Stimulated activated CD4-positive, alpha-beta T cell treated with anti-CD3 and anti-CD28 coated beads, Interleukin-1b, Interleukin-23, amount 100 ng/mL, for 4 hours (primary cell): Measurements from ENCODE around the gene LENG9.
A peak's percentile ranks its signal among the peaks of the same experiment; 100 is the strongest.

ENCODE experiments used
- DNase-seq, 2 donors: peaks; one replicate each; pipeline ENCODE4 v3.0.0-alpha.2; 2020; ENCODE audit warnings: low read depth in 2 of 2

The LENG9 gene

DNA sequence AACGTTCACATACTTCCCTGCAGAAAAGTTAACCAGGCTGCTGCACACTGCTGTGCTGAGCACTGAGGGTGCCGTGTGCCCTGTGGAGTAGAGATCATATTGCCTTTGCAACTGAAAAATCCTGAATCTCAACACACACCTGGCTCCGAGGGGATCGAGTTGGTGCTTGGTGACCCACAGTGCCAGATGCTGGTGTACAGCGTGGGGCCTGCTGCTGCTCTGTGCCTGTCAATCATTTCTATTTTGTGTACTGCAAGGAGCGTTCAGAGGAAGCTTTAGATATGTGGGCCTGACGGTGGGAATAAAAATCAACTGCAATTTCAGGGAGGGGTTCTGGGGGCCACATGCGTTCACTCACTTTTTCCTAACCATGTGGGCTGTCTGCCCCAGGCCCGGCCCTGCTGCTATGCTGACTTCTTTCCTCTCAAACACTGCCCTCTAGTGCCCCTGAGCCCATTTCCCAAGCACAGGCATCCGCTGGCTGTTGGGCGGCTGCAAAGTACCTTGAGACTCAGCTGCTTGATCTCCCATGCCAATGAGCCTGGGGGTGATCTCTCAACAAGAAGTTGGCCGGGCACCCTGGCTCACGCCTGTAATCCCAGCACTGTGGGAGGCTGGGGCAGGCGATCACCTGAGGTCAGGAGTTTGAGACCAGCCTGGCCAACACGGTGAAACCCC, 24.3 kb downstream of the LENG9 start:
- no peak for DNase-seq

DNA sequence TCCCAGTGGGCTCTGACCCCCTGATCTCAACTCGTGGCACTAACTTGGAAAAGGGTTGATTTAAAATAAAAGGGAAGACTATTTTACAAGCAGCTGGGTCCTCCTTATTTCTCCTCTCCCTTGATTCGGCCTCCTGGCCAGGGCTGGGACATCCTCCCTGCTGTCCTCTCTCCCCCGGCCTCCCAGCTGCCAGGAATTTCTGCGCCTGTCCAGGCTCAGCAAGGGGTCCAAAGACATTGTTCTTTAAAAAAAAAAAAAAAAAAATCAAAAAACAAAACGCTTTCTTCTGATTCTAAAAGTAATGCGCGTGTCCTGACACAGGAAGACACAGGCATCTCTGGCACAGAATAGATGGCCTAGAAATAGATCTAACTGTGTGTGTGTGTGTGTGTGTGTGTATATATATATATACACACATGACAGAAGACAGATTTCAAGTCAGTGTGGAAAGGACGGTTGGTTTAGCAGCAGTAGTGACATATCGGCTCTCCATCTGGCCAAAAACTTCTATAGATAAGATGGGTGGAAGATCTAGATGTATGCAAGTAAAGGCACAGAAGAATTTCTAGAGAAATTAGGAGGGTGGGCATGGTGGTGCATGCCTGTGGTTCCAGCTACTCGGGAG, 26.8 kb downstream of the LENG9 start:
- DNase-seq = no peak

DNA sequence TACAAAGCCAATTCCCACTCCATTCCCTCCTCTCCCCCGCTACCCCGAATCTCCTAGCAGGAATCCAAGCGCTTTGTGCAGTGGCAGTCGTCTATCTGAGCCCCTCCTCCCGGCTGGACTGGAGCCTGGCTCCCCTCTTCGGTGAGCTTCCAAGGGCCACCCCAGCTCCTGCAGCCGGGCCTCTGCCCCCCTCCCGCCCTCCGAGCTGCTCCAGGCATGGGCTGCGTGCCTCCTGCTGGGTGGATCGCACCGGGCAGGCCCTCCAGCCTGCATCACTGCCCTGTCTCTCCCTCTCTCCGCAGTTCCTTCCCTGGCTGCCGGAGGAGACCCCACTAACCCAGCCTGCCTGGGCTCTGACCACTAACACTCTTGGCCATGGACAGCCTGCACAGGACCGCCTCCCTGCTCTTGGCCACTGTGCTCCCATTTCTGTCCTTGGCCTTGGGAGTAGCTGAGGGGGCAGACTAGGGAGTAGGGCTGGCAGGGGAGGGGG, 27.5 kb downstream of the LENG9 start:
- DNase-seq = no peak

DNA sequence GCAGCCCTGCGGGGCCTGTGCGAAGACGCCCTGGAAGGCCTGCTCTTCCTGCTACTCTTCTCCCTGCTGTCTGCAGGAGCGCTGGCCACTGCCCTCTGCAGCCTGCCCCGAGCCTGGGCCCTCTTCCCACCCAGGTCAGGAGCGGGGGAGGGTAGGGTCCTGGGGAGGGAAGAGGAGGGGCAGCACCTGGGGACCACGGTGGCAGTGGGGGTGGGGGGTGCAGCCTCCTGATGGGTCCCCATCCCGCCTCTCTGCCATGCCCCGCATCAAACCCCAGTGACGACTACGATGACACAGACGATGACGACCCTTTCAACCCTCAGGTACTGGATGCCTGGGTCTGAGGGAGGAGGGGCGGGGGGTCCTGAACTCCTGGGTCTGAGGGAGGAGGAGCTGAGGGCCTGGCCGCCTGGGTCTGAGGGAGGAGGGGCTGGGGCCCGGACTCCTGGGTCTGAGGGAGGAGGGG, 28.0 kb downstream of the LENG9 start:
- no peak for DNase-seq

DNA sequence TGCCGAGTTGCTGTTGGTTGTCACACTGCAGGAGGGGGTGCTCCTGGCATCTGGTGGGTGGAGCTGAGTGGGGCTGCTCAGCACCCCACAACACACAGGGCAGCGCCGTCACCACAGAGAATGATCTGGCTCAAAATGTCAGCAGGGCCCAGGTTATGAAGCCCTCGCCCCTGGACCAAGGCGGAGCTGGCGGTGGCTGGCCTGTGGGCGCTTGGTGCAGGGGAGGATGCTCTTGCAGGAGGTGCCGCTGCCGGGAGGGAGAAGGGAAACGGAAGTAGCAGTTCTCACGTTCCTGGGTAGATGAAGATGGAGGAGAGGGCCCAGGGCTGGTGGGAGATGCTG, 28.7 kb downstream of the LENG9 start:
- no peak for DNase-seq

DNA sequence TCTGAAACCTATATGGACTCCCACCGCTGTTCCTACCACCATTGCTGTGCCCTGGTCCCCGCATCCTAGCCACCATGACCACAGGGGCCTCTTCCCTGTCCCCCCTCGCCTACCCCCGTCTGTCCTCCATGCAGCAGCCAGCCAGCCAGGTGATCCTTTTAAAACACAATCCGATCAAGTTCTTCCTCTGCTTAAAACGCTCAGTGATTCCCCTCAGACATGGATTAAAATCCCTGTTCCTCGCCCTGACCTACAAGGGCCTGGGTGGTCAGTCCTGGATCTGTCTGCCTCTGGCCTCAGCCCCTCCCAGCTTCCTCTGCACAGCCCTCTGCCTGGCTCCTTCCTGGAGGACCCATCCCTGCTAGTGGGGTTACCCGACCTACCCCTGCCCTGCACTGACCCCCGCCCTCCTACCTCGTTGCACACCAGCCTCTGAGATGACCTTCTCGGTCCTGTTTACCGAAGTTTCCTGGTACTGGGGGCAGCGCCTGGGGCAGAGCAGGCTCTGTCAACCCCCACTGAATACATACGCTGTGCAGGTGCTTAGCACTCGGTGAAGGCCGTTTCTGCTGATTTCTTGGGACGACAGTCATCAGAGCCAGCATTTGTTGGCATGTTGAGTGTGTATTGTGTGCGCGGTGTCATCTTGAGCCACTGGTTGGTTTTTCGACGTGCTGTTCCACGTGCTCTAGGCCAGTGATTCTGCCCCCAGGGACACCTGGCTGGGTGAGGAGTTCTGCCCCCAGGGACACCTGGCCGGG, 29.3 kb downstream of the LENG9 start:
- no peak for DNase-seq

DNA sequence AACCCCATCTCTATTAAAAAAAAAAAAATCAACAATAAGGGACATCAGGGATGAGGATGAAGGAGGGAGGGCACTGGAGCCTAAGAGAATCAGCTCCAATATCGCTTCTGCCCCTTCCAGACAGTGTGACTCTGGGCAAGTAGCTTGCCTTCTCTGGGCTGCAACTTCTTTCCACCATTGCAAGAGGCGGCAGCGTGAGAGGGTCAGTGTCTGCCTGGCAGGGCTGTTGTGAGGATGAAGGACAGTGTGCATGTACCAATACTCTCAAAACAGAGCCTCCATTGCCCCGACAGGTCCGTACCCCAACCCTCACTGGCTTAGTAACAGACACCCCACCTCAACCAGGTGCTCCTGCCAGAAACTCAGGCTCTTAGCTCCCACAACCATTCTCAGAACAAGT, 29.9 kb downstream of the LENG9 start:
- DNase-seq = no peak

DNA sequence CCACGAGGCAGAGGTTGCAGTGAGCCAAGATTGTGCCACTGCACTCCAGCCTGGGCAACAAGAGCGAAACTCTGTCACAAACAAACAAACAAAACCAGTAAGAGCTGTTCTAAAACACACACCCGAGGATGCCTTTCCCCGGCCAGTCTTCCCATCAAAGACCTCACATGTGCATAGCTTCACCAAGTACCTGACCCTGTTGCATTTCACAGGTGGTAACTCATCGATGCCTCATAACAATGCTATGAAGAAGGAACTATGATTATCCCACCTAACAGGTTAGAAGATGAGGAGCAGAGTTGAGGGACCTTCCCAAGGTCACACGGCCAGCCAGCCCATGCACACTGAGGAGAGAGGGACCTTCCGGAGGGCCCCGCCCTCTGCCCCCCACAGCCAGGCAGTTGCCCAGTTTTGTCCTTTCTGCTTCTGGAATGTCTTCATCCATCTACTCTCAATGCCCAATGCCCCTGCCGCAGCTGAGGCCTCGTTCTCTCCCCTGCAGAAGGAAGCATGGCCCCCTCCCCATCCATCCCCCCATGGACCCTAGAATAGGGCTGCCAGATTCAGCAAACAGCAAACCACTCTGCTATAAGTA, 31.3 kb downstream of the LENG9 start:
- no peak for DNase-seq

DNA sequence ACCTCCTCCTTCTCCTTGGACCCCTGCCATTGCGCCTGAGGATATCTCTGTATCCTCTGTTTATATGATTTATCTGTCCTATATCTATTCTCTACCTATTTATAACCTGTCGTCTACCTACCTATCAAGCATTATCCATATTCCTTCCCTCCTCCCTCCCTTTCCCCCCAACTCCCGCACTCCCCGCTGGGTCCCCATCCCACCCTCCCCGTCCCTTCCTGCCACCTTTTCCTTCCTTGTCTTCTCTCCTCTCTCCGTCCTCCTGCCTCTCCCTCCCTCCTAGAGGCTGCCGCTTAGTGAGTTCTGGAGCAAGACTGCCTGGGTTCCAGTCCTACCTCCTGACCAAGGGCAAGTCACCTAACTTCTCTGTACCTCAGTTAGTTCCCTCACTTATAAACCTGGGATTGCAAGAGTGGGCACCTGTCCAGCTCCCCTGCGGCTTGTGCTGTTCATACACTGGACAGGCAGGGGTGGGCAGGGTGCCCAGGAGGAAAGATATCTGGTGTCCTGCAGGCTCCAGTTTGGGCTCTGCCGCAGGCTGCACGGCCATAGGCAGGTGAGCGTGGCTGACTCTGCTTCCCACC, 32.2 kb downstream of the LENG9 start:
- no peak for DNase-seq

DNA sequence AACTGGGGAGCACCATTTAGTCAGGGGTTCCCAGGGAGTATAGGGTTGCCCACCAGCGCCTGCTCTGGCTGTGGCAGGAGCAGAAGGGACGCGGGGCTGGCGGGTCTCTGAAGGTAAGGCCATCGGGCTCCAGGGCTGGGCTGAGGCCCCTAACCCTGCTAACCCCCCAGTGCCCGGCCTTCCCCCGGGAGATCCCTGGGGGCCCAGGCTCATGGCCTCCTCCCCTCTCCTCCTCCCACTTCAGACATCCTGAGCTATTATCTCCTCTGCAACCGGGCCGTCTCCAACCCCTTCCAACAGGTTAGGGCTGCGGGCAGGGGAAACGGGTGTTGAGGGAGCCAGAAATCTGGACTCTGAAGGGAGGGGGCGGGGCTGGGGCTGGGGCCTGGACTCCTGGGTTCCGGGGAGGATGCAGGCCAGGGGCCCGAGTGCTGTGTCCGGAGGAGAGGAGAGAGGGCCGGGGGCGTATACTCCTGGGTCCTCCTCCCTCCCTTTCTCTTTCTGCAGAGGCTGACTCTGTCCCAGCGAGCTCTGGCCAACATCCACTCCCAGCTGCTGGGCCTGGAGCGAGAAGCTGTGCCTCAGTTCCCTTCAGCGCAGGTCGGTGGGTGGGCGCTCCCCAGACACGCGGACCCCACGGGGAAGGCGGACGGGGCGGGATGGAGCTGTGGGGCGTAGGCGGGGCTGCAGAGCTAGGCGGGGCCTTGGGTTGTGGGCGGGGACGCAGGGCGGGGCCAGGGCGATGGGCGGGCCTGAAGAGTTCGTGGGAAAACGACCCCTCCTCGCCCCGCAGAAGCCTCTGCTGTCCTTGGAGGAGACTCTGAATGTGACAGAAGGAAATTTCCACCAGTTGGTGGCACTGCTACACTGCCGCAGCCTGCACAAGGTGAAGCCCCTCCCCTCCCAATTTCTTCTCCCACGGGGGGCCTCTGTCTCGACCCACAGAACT, 33.0 kb downstream of the LENG9 start:
- peak; percentile 34 to 49 for DNase-seq

DNA sequence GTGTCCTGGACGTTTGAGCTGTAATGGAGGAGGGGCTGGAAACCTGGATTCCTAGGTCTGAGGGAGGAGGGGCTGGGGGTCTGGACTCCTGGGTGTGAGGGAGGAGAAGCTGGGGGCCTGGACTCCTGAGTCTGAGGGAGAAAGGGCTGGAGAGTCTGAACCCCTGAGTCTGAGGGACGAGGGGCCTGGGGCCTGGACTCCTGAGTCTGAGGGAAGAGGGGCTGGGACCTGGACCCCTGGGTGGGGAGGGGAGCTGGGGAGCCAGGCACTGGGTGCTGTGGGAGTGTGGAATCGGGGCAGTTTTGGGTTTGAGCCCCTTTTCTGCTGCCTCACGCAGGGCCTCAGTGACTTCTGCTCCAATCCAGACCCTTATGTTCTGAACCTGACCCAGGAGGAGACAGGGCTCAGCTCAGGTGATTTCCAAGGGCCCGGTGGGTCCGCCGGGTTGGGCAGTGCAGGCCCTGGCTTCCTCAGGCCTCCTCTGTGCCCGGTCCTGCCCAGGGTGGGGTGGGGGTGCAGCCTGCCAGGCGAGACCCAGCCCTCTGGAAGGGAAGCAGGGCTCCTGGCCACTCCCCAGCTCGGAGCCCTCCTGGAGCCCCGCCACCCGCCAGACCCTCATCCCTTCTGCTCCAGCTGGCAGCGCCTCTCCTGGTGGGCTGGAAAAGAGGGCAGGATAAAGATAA, 33.9 kb downstream of the LENG9 start:
- DNase-seq = no peak

DNA sequence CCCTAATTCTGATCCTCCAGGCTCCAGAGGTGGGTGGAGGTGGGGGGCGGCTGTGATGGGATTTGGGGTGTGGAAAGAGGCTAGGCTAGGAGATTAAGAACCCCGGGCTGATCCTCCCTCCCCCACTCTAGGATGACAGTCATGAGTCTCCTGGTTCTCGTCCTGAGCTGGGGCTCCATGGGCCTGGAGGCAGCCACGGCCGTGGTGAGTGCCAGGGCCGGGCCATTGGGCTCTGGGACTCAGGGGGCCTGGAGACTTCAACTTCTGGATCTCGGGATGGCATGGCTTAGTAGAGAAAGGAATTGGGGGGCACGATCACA, 34.4 kb downstream of the LENG9 start:
- no peak for DNase-seq

DNA sequence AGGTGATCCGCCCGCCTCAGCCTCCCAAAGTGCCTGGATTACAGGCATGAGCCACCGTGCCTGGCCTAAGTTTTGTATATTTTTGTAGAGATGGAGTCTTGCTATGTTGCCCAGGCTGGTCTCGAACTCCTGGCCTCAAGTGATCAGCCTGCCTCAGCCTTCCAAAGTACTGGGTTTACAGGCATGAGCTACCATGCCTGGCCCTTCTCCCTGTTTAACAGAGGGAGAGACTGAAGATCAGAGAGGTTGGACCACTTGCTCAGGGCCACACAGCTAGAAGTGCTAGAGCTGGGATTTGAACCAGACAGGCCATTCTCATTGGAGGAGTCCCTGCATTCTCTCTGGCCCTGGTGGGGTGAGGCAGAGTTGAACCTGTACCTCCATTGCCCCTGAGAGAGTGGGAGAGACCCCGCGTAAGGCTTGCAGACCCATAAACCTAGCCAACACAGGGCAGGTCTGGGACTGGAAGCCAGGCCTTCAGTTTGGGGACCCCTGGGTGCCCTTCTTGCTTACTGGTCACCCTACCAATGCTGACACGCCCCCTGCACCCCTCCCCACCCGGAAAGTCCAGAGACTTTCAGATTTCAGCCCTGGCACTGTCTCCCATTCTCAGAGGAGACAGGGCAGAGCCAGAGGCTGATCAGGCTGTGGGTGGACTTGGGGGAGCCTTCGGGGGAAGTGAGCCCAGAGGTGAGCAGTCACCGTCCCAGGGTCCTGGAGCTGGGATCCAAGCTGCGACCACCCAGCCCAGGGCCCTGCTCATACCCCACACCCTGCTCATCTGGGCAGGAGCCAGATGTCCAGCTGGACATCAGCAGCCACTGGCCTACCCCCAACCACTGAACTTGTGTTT, 35.0 kb downstream of the LENG9 start:
- no peak for DNase-seq

DNA sequence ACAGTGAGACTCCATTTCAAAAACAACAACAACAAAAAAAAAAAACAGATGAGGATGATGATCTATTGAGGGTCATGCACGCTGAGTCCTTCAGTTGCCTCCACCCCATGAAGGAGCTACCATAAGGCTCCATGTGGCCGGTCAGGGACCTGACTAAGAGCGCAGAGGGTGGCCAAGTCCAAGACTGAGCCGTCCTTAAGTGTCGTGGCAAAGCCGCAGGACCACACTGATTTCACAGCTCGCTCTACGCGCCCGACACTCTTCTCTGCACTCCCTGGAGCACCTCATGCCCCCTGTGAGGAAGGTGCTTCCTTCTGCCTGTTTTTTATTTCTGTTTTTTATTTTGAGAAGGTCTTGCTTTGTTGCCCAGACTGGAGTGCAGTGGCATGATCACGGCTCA, 36.0 kb downstream of the LENG9 start:
- no peak for DNase-seq

DNA sequence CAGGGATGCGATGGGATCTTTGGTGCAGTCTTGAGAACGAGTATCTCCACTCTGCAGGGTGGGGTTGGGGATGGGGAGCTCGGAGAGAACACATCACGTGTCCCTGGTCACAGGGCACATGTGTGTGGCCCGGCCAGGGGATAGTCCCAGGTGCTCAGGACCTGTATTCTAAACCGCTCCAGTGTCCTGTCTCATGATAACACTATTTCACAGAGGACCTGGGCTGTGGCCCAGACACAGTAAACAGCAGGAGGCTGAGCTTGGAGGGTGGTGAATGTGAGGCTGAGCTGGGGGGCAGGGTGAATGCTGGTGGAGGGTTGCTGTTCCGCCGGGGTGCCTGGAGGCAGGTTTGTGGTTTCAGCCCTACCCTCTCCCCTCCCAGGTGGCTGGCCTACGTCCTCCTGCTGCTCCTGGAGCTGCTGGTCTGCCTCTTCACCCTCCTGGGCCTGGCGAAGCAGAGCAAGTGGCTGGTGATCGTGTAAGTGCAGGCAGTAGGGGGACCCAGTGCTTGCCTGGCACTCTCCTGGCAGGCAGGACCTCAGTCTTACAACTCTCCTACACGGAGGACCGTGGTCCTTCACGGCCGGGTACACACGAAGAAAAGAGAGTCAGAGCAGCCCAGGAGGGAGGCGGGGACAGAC, 37.2 kb downstream of the LENG9 start:
- DNase-seq = no peak

DNA sequence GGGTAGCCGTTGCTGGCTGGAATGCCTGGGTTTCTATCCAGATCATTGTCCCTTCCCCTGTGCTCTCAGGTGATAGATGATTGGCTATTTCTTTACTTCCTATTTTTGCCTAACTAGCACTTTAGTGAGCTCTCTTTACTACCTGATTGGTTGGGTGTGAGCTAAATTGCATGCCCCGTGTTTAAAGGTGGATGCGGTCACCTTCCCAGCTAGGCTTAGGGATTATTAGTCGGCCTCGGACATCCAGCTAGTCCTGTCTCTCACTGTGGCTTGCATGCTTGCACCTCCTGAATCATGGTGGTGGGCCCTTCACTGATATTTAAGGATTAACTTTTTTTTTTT, 38.2 kb downstream of the LENG9 start:
- DNase-seq = no peak

DNA sequence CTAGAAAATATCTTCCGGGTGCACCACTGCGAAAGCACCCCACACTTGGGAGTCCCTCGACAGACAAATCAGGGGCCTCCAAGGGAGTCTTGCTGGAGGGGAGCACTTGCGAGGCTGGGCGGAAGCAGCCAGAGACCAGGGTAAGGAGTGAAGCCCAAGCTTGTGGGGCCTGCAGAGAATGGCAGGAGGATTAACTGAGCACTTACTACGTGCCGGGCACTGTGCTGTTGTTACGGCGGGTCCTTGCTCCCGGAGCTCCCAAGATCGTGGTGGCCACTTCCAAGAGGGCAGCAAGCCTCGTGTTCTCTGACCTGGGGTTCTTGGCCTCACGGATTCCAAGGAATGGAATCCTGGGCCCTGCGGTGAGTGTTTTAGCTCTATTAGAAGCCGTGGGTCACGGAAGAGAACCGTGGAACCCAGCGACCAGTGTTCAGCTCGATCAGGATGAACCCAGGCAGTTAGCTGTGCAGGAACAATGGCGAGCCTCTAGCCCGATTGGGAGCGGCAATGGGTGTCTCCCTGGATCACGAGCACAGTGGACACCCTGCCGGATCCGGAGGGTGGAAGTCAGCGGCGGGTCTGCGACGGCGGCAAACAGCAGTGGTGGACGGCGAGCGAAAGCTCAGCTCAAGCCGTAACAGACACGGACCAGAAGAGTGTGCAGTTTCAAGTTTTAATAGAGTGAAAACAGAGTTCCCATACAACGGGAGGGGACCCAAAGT, 38.8 kb downstream of the LENG9 start:
- no peak for DNase-seq

DNA sequence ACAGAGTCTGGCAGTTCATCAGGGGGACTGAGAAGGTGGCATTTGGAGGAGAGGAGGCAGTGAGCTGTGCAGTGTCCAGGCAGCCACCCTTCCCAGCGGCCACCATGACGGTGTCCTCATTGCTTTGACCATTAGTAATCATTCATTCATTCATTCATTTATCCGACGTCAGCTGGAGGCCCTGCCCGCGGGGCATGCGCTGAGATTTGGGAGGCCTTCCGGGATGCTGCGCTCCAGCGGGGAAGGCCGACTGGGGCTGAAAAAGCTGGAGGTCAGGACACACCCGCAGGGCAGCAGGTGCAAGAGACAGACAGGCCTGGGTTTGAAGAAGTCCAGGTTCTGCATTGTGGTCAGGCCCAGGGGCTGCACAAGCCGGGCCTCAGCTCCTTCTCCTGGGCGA, 39.4 kb downstream of the LENG9 start:
- DNase-seq = no peak

DNA sequence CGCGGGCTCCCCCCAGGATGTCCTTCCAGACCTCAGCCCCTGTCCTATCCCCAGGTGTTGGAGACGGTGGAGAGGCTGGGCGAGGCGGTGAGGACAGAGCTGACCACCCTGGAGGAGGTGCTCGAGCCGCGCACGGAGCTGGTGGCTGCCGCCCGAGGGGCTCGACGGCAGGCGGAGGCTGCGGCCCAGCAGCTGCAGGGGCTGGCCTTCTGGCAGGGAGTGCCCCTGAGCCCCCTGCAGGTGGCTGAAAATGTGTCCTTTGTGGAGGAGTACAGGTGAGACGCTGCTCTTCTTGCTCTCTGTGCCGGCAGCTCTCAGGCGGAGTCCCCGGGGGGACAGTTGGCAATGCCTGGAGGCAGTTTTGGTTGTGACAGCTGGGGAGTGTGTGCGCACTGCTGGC, 41.4 kb downstream of the LENG9 start:
- no peak for DNase-seq
